ENCODE data around the gene TMPRSS11E.
"Not testable (repeated sequence)": the region's sequence is repeated elsewhere in the genome, so short reads cannot be mapped to it uniquely, and the experiment has no call there.

DNA sequence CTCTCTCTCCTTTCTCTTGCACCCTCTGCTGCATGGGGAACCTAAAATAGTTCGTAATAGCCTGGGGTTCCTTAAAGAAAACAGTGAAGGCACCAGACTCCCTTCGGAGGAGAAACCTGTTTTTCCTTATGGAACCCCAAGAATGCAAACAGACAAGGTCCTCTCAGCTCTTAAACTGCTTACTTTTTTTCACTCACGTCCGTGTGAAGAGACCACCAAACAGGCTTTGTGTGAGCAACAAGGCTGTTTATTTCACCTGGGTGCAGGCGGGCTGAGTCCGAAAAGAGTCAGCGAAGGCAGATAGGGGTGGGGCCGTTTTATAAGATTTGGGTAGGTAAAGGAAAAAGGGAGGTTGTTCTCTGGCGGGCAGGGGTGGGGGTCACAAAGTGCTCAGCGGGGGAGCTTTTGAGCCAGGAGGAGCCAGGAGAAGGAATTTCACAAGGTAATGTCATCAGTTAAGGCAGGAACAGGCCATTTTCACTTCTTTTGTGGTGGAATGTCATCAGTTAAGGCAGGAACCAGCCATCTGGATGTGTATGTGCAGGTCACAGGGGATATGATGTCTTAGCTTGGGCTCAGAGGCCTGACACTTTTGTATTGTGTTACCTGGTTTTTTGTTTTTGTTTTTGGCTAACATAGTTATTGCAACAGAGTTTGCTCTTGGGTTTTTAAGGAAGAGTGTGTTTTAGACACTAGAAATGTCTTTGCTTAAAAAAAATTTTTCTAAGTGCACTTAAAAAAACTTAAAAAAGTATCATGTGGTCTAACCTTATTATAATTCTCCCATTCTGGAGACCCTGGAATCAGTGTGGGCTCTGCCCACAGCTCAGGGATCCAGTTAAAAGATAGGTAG, 40.0 kb upstream of the TMPRSS11E start:
- TF ChIP-seq, protein P1, sequence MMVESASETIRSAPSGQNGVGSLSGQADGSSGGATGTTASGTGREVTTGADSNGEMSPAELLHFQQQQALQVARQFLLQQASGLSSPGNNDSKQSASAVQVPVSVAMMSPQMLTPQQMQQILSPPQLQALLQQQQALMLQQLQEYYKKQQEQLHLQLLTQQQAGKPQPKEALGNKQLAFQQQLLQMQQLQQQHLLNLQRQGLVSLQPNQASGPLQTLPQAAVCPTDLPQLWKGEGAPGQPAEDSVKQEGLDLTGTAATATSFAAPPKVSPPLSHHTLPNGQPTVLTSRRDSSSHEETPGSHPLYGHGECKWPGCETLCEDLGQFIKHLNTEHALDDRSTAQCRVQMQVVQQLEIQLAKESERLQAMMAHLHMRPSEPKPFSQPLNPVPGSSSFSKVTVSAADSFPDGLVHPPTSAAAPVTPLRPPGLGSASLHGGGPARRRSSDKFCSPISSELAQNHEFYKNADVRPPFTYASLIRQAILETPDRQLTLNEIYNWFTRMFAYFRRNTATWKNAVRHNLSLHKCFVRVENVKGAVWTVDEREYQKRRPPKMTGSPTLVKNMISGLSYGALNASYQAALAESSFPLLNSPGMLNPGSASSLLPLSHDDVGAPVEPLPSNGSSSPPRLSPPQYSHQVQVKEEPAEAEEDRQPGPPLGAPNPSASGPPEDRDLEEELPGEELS (CRISPR knock-in tag; IDR thresholded peaks at IDR 0.05): peak; percentile 16; the same call in 1 of the 2 replicates
- TF ChIP-seq NFE2L1 (CRISPR knock-in tag; IDR thresholded peaks at IDR 0.05); SMAD3 (CRISPR knock-in tag; IDR thresholded peaks at IDR 0.05; ENCODE audit: borderline replicate concordance); CREB1 (CRISPR knock-in tag; IDR thresholded peaks at IDR 0.05); IRF2 (CRISPR knock-in tag; IDR thresholded peaks at IDR 0.05; ENCODE audit: borderline replicate concordance, low read depth): not testable (repeated sequence)
- TF ChIP-seq, protein P2, sequence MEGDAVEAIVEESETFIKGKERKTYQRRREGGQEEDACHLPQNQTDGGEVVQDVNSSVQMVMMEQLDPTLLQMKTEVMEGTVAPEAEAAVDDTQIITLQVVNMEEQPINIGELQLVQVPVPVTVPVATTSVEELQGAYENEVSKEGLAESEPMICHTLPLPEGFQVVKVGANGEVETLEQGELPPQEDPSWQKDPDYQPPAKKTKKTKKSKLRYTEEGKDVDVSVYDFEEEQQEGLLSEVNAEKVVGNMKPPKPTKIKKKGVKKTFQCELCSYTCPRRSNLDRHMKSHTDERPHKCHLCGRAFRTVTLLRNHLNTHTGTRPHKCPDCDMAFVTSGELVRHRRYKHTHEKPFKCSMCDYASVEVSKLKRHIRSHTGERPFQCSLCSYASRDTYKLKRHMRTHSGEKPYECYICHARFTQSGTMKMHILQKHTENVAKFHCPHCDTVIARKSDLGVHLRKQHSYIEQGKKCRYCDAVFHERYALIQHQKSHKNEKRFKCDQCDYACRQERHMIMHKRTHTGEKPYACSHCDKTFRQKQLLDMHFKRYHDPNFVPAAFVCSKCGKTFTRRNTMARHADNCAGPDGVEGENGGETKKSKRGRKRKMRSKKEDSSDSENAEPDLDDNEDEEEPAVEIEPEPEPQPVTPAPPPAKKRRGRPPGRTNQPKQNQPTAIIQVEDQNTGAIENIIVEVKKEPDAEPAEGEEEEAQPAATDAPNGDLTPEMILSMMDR (IDR thresholded peaks at IDR 0.05): not testable (repeated sequence)
- TF ChIP-seq, protein P3, sequence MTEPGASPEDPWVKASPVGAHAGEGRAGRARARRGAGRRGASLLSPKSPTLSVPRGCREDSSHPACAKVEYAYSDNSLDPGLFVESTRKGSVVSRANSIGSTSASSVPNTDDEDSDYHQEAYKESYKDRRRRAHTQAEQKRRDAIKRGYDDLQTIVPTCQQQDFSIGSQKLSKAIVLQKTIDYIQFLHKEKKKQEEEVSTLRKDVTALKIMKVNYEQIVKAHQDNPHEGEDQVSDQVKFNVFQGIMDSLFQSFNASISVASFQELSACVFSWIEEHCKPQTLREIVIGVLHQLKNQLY (CRISPR knock-in tag; IDR thresholded peaks at IDR 0.05): not testable (repeated sequence)
- TF ChIP-seq, protein P4, sequence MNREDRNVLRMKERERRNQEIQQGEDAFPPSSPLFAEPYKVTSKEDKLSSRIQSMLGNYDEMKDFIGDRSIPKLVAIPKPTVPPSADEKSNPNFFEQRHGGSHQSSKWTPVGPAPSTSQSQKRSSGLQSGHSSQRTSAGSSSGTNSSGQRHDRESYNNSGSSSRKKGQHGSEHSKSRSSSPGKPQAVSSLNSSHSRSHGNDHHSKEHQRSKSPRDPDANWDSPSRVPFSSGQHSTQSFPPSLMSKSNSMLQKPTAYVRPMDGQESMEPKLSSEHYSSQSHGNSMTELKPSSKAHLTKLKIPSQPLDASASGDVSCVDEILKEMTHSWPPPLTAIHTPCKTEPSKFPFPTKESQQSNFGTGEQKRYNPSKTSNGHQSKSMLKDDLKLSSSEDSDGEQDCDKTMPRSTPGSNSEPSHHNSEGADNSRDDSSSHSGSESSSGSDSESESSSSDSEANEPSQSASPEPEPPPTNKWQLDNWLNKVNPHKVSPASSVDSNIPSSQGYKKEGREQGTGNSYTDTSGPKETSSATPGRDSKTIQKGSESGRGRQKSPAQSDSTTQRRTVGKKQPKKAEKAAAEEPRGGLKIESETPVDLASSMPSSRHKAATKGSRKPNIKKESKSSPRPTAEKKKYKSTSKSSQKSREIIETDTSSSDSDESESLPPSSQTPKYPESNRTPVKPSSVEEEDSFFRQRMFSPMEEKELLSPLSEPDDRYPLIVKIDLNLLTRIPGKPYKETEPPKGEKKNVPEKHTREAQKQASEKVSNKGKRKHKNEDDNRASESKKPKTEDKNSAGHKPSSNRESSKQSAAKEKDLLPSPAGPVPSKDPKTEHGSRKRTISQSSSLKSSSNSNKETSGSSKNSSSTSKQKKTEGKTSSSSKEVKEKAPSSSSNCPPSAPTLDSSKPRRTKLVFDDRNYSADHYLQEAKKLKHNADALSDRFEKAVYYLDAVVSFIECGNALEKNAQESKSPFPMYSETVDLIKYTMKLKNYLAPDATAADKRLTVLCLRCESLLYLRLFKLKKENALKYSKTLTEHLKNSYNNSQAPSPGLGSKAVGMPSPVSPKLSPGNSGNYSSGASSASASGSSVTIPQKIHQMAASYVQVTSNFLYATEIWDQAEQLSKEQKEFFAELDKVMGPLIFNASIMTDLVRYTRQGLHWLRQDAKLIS (CRISPR knock-in tag; IDR thresholded peaks at IDR 0.05; ENCODE audit: borderline replicate concordance): not testable (repeated sequence)
- TF ChIP-seq, protein P5, sequence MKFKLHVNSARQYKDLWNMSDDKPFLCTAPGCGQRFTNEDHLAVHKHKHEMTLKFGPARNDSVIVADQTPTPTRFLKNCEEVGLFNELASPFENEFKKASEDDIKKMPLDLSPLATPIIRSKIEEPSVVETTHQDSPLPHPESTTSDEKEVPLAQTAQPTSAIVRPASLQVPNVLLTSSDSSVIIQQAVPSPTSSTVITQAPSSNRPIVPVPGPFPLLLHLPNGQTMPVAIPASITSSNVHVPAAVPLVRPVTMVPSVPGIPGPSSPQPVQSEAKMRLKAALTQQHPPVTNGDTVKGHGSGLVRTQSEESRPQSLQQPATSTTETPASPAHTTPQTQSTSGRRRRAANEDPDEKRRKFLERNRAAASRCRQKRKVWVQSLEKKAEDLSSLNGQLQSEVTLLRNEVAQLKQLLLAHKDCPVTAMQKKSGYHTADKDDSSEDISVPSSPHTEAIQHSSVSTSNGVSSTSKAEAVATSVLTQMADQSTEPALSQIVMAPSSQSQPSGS (CRISPR knock-in tag; IDR thresholded peaks at IDR 0.05; ENCODE audit: borderline replicate concordance, low read depth): not testable (repeated sequence)
